Nephron progenitor cell (in vitro differentiated cells): ENCODE results near the gene IFT52.
A peak's percentile ranks its signal among the peaks of the same experiment; 100 is the strongest.

Experiments
- DNase-seq: peaks from one replicate; pipeline ENCODE4 v3.0.0; 2021
- H3K27ac Mint-ChIP-seq: 2 replicates; pipeline ENCODE4 v1.8.0; 2021; ENCODE audit warnings: mild to moderate bottlenecking, moderate library complexity, mixed read lengths
- H3K27me3 Mint-ChIP-seq: 2 replicates; pipeline ENCODE4 v1.8.0; 2021; ENCODE audit warnings: mild to moderate bottlenecking, low read depth, mixed read lengths; ENCODE audit not compliant: poor library complexity
- H3K36me3 Mint-ChIP-seq: 2 replicates; pipeline ENCODE4 v1.8.0; 2021; ENCODE audit warnings: low read depth, mixed read lengths
- H3K4me1 Mint-ChIP-seq: 2 replicates; pipeline ENCODE4 v1.8.0; 2021; ENCODE audit warnings: mixed read lengths
- H3K4me3 Mint-ChIP-seq: 2 replicates; pipeline ENCODE4 v1.8.0; 2021; ENCODE audit warnings: mild to moderate bottlenecking, moderate library complexity, mixed read lengths
- H3K9me3 Mint-ChIP-seq: 2 replicates; pipeline ENCODE4 v1.8.0; 2021; ENCODE audit warnings: mild to moderate bottlenecking, moderate library complexity, mixed read lengths
- TF ChIP-seq, protein P1 (sequence below): fragments of 200-600 bp; sonication (generic); IDR thresholded peaks from 2 replicates; pipeline ENCODE4 v1.5.0; 2021; ENCODE audit warnings: antibody characterized with exemption

IFT52 gene

DNA sequence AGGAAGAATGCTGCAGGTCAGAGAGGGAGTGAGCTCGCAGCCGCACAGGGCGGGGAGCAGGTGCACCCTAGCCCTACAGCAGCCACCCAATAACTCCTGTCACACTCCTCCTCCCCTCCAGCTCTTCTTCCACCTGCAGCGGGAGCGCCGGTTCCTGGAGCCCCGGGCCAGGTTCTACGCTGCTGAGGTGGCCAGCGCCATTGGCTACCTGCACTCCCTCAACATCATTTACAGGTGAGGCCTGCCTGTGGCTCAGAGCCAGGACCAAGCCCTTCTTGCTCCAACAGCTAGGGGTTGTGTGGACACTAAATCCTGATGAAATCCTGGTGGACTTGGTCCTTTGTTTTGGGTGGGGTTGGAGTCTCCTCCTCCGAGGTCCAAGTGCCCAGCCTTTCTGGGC, 20.2 kb upstream of the IFT52 start:
- H3K4me1 Mint-ChIP-seq, result no peaks in the 10 kb centered on the region
- peaks cover 12% of the 10 kb centered on the region for H3K27me3 Mint-ChIP-seq
- TF ChIP-seq, protein P1, sequence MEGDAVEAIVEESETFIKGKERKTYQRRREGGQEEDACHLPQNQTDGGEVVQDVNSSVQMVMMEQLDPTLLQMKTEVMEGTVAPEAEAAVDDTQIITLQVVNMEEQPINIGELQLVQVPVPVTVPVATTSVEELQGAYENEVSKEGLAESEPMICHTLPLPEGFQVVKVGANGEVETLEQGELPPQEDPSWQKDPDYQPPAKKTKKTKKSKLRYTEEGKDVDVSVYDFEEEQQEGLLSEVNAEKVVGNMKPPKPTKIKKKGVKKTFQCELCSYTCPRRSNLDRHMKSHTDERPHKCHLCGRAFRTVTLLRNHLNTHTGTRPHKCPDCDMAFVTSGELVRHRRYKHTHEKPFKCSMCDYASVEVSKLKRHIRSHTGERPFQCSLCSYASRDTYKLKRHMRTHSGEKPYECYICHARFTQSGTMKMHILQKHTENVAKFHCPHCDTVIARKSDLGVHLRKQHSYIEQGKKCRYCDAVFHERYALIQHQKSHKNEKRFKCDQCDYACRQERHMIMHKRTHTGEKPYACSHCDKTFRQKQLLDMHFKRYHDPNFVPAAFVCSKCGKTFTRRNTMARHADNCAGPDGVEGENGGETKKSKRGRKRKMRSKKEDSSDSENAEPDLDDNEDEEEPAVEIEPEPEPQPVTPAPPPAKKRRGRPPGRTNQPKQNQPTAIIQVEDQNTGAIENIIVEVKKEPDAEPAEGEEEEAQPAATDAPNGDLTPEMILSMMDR, result no peak
- H3K36me3 Mint-ChIP-seq, result no peaks in the 10 kb centered on the region
- H3K27ac Mint-ChIP-seq, result no peak overlapping the region
- no peak for DNase-seq
- H3K9me3 Mint-ChIP-seq, result no peaks in the 10 kb centered on the region
- no peak overlapping the region for H3K4me3 Mint-ChIP-seq

DNA sequence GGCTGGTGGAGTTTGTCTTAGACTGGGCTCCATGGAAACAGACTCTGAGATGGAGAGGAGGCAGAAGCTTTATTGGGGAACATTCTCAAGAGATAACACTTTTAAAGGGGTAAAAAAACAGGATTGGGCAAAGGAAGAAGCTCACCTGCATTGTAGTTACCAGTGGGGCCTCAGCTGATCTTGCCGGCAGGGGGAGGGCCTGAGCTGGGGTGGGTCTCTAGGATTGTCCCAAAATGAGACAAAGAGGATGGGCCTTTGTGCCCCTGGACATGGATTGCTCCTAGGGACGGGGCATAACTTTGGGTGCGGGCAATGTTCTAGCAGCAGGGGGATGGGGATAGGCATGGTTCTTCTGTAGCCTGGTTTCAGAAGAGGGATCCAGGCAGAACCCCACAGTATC, 19.4 kb upstream of the IFT52 start:
- no peaks in the 10 kb centered on the region for H3K36me3 Mint-ChIP-seq
- H3K27ac Mint-ChIP-seq, result peak overlapping the region; percentile 24
- no peak overlapping the region for H3K4me3 Mint-ChIP-seq
- peaks cover 12% of the 10 kb centered on the region for H3K27me3 Mint-ChIP-seq
- no peaks in the 10 kb centered on the region for H3K9me3 Mint-ChIP-seq
- no peak for DNase-seq
- TF ChIP-seq, protein P1, result no peak
- H3K4me1 Mint-ChIP-seq, result no peaks in the 10 kb centered on the region

DNA sequence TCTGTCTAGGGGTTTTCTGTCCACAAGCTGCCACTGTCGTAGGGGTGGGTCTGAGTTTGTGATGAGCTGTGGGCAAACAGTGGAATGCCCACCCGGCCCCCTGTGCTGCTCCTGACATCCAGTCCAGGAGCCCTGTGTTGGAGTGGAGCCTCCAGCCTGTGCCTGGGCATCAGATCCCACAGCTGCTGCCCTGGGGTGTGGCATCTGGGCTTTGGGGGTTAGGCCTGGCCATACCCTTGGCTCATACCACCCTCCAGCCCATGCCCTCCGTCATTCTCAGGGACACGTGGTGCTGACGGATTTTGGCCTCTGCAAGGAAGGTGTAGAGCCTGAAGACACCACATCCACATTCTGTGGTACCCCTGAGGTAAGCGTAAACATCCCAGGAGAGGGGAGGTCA, 19.0 kb upstream of the IFT52 start:
- Mint-ChIP-seq H3K4me1 (no peaks in the 10 kb centered on the region), H3K27ac (no peak overlapping the region), H3K9me3 (no peaks in the 10 kb centered on the region), H3K36me3 (no peaks in the 10 kb centered on the region), H3K4me3 (no peak overlapping the region), H3K27me3 (peaks cover 12% of the 10 kb centered on the region)
- no peak for DNase-seq
- TF ChIP-seq, protein P1, result no peak

DNA sequence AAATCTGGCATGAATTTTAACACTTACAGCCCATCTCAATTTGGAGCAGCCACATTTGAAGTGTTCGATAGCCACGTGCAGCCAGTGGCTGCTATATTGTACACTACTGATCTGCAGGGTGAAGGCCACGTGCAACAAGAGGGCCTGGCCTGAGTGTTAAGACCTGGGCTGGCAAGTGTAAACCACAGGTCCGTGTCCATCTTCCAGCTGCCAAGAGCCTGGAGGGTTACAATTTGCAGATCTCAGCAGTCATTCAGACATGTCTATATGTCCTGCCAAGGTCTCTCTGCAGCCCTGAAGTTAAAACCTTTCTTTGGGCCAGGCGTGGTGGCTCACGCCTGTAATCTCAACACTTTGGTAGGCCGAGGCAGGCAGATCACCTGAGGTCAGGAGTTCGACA, 17.8 kb upstream of the IFT52 start:
- Mint-ChIP-seq H3K9me3 (no peaks in the 10 kb centered on the region), H3K27ac (no peak overlapping the region), H3K4me1 (no peaks in the 10 kb centered on the region), H3K27me3 (peaks cover 6% of the 10 kb centered on the region), H3K36me3 (no peaks in the 10 kb centered on the region), H3K4me3 (no peak overlapping the region)
- TF ChIP-seq, protein P1, result no peak
- DNase-seq, result no peak

DNA sequence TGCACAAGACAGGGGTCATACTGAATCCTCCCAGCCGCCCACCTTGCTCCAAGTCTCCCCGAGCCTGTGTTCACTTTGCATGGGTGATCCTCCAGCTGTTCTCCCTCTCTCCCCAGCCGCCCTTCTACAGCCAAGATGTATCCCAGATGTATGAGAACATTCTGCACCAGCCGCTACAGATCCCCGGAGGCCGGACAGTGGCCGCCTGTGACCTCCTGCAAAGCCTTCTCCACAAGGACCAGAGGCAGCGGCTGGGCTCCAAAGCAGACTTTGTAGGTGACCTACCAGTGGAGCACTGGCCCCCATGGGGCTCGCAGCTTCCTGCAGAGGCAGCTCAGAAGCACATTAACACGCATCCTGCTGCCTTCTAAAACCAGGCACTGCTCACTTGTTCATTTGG, 14.6 kb upstream of the IFT52 start:
- no peaks in the 10 kb centered on the region for H3K36me3 Mint-ChIP-seq
- H3K4me1 Mint-ChIP-seq, result no peaks in the 10 kb centered on the region
- TF ChIP-seq, protein P1, result no peak
- H3K9me3 Mint-ChIP-seq, result no peaks in the 10 kb centered on the region
- H3K27me3 Mint-ChIP-seq, result peaks cover 2% of the 10 kb centered on the region
- no peak for DNase-seq
- no peak overlapping the region for H3K27ac Mint-ChIP-seq
- no peak overlapping the region for H3K4me3 Mint-ChIP-seq

DNA sequence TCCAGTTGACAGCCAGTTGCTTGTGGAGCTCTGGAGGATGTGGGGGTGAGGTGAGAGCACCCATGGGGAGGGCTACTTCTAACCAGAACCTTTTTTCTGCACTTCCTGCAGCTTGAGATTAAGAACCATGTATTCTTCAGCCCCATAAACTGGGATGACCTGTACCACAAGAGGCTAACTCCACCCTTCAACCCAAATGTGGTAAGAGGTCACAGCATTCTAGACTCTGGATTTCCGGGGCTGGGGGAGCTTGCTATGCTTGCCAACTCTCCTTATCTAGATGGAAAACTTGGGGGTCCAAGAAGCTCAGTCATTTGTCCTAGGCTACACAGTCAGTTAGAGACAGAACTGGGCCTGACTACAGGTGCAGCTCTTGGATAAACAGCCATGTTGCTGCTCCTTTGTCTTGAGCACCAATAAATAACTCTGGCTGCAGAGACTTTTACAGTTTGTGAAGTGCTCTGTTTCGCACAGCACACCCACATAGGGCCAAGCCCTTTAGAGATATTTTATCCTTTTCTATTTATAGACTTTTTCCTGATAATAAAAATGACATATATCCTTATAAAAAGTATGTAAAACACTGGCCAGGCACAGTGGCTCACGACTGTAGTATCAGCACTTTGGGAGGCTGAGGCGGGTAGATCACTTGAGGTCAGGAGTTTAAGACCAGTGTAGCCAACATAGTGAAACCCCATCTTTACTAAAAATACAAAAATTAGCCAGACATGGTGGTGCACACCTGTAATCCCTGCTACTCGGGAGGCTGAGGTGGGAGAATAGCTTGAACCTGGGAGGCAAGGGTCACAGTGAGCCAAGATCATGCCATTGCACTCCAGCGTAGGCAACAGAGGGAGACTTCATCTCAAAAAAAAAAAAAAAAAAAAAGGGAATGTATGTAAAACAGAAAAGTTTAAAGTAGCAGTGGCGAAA, 10.6 kb upstream of the IFT52 start:
- Mint-ChIP-seq H3K27me3 (peaks cover 5% of the 10 kb centered on the region), H3K9me3 (no peaks in the 10 kb centered on the region), H3K27ac (no peak overlapping the region), H3K4me3 (no peak overlapping the region), H3K36me3 (no peaks in the 10 kb centered on the region), H3K4me1 (peaks cover 9% of the 10 kb centered on the region)
- DNase-seq, result no peak
- TF ChIP-seq, protein P1, result no peak
